Head of caudate nucleus (tissue), 42 donors: ENCODE measurements around the gene UFSP1.

Experiments used
- DNase-seq, 42 donors: peaks; one replicate each; pipeline versions ENCODE4 v3.0.0 to v3.0.0-alpha.2; 2020 to 2021; ENCODE audit warnings: mixed read lengths in 7 of 42
- intact Hi-C: fragments of 100-400 bp; cut with DNase I; formaldehyde crosslinking; loops from one replicate; pipeline ENCODE4 v1.15.0; 2022

UFSP1 gene

GRCh38 chr7:100896732-100897608 lies 7.5 kb upstream of the UFSP1 start:
- DNase-seq, result peak in 37 of 42 donors; percentile 21 to 92 (median 74)
- intact Hi-C loops, result loop anchor here (10.0 kb wide), 1 partner anchor 238 kb away; no protein-coding TSS in a partner anchor

- intact Hi-C loops, result loop anchor here (10.0 kb wide), 1 partner anchor 239 kb away; no protein-coding TSS in a partner anchor
- DNase-seq, result peak in 17 of 42 donors; percentile 27 to 67 (median 44)
Observed at GRCh38 chr7:100895956-100896731, 6.6 kb upstream of the UFSP1 start.

GRCh38 chr7:100895701-100895955 lies 6.1 kb upstream of the UFSP1 start, which contains the start of gene ACHE:
Gene ACHE, minus strand, starts transcription at chr7:100895888. Its CDS starts 1,656 bp downstream, at chr7:100894232.
- intact Hi-C loops, result loop anchor here (10.0 kb wide), 1 partner anchor 239 kb away; no protein-coding TSS in a partner anchor
- DNase-seq, result peak in 1 of 42 donors; percentile 29

GRCh38 chr7:100894860-100895700 lies 5.6 kb upstream of the UFSP1 start:
- DNase-seq, result peak in 35 of 42 donors; percentile 38 to 83 (median 70)
- intact Hi-C loops, result loop anchor here (5.0 to 10.0 kb wide), 2 partner anchors 162 to 240 kb away; no protein-coding TSS in a partner anchor

GRCh38 chr7:100893910-100894721 lies 4.6 kb upstream of the UFSP1 start:
- intact Hi-C loops, result loop anchor here (5.0 to 10.0 kb wide), 2 partner anchors 163 to 241 kb away; no protein-coding TSS in a partner anchor

GRCh38 chr7:100893318-100893895 lies 3.9 kb upstream of the UFSP1 start:
- DNase-seq, result no peak
- intact Hi-C loops, result loop anchor here (5.0 to 10.0 kb wide), 2 partner anchors 164 to 241 kb away; no protein-coding TSS in a partner anchor

More at GRCh38 chr7:100893910-100894721, 4.6 kb upstream of the UFSP1 start:
- DNase-seq, result no peak

- intact Hi-C loops, result loop anchor here (5.0 to 10.0 kb wide), 2 partner anchors 165 to 242 kb away; no protein-coding TSS in a partner anchor
- DNase-seq, result no peak
Observed at GRCh38 chr7:100892364-100893317, 3.1 kb upstream of the UFSP1 start.

- intact Hi-C loops, result loop anchor here (5.0 to 10.0 kb wide), 2 partner anchors 166 to 243 kb away; no protein-coding TSS in a partner anchor
- no peak for DNase-seq
Observed at GRCh38 chr7:100891568-100892247, 2.2 kb upstream of the UFSP1 start.

- peak in 1 of 42 donors; percentile 40 for DNase-seq
- intact Hi-C loops, result loop anchor here (5.0 to 10.0 kb wide), 2 partner anchors 166 to 244 kb away; no protein-coding TSS in a partner anchor
Observed at GRCh38 chr7:100890653-100891567, 1.4 kb upstream of the UFSP1 start.

GRCh38 chr7:100888291-100888987 lies 1.1 kb downstream of the UFSP1 start:
- peak in 22 of 42 donors; percentile 43 to 87 (median 68) for DNase-seq
- intact Hi-C loops, result no loop called here

GRCh38 chr7:100887516-100888290 lies 1.8 kb downstream of the UFSP1 start:
- peak in 1 of 42 donors; percentile 43 for DNase-seq
- intact Hi-C loops, result no loop called here

GRCh38 chr7:100886936-100887515 lies 2.5 kb downstream of the UFSP1 start:
- intact Hi-C loops, result no loop called here
- DNase-seq, result no peak
